IMR-90 (cell line): ENCODE data around the gene GRB10.

Experiments
- CEBPB ChIP-seq: IDR thresholded peaks from 2 replicates; pipeline ENCODE4 v1.6.1; 2012; ENCODE audit warnings: low read depth, low read length, improper control_type of control experiment
- CHD1 ChIP-seq: IDR thresholded peaks from 2 replicates; pipeline ENCODE4 v1.6.1; 2012; ENCODE audit warnings: low read depth, low read length, improper control_type of control experiment
- CTCF ChIP-seq: conservative IDR thresholded peaks from 2 replicates; pipeline ENCODE4 v1.5.1; 2012; ENCODE audit warnings: mild to moderate bottlenecking, low read depth, low read length, improper control_type of control experiment
- ELK1 ChIP-seq: fragments of 150-350 bp; IDR thresholded peaks from 2 replicates; pipeline ENCODE4 v1.6.1; 2016; ENCODE audit warnings: low read depth, mild to moderate bottlenecking, low read length, moderate library complexity, borderline replicate concordance
- MAFK ChIP-seq: IDR thresholded peaks from 2 replicates; pipeline ENCODE4 v1.6.1; 2012; ENCODE audit warnings: low read depth, low read length, improper control_type of control experiment
- MAZ ChIP-seq: IDR thresholded peaks from 2 replicates; pipeline ENCODE4 v1.6.1; 2012; ENCODE audit warnings: low read depth, mild to moderate bottlenecking, low read length, improper control_type of control experiment, moderate library complexity, borderline replicate concordance
- NFE2L2 ChIP-seq: fragments of 150-350 bp; IDR thresholded peaks from 2 replicates; pipeline ENCODE4 v1.6.1; 2016; ENCODE audit warnings: low read depth, mild to moderate bottlenecking, low read length
- POLR2A ChIP-seq: IDR thresholded peaks from 2 replicates; pipeline ENCODE4 v1.6.1; 2012; ENCODE audit warnings: mild to moderate bottlenecking, low read depth, low read length
- RAD21 ChIP-seq: IDR thresholded peaks from 2 replicates; pipeline ENCODE4 v1.6.1; 2012; ENCODE audit warnings: low read length, improper control_type of control experiment
- RCOR1 ChIP-seq: IDR thresholded peaks from 2 replicates; pipeline ENCODE4 v1.6.1; 2012; ENCODE audit warnings: mild to moderate bottlenecking, low read length, improper control_type of control experiment; ENCODE audit not compliant: insufficient replicate concordance
- RFX5 ChIP-seq: IDR thresholded peaks from 2 replicates; pipeline ENCODE4 v1.8.0; 2012; ENCODE audit warnings: low read depth, mild to moderate bottlenecking, low read length, moderate library complexity
- SMC3 ChIP-seq: fragments of 150-350 bp; IDR thresholded peaks from 2 replicates; pipeline ENCODE4 v1.6.1; 2016; ENCODE audit warnings: low read depth, mild to moderate bottlenecking, antibody characterized with exemption, low read length, moderate library complexity
- USF2 ChIP-seq: fragments of 150-350 bp; IDR thresholded peaks from 2 replicates; pipeline ENCODE4 v1.6.1; 2017; ENCODE audit warnings: mild to moderate bottlenecking, antibody characterized with exemption, low read length, low read depth

DNA sequence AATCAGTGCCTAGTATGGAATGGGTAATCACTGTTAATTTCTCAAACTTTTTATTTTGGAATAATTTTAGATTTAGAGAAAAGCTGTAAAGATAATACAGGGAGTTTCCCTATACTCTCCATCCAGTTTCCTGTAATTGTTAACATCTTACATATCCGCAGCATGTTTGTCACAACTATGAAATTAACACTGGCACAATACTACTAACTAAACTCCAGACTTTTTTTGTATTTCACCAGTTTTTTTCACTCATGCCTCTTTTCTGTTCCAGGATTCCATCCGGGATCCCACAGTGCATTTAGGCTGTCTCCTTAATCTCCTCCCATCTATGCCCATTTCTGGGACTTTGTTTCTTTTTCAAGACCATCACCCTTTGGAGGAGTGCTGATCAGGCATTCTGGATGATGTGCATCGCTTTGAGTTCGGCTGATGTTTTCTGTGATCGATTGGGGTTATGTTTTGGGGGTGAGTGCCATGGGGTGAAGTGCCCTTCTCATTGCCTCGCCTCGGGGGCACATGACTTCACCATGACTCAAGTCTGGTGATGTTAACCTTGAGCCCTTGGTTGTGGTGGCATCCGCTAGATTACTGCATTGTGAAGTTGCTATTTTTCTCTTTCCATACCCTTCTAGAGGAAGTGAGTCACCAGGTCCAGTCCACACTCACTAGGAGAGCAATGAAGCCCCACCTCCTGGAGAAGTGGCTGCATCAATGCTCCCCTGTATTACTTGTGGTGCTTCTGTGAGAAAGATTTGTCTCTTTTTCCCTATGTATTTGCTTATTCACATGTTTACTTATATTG, 43.9 kb upstream of the GRB10 start:
- no peak for TF ChIP-seq POLR2A
- TF ChIP-seq CTCF, result peak; percentile 12; the same call in 1 of the 2 replicates
- no peak for TF ChIP-seq CHD1
- no peak for TF ChIP-seq SMC3
- TF ChIP-seq NFE2L2, result no peak; the same call in 1 of the 2 replicates
- TF ChIP-seq CEBPB, result peak; percentile 35; the same call in 1 of the 2 replicates
- TF ChIP-seq USF2, result peak; percentile 63
- no peak for TF ChIP-seq ELK1
- peak; percentile 32; the same call in 1 of the 2 replicates for TF ChIP-seq RAD21
- TF ChIP-seq RCOR1, result no peak
- no peak for TF ChIP-seq RFX5
- no peak for TF ChIP-seq MAZ
- peak; percentile 59; the same call in 1 of the 2 replicates for TF ChIP-seq MAFK
